Left lung (tissue), 10 donors: ENCODE results near the gene IGSF9B. TPM values are rescaled to one million over a fixed set of nuclear protein-coding genes. Genes with fewer than 3 reads are reported as not detected.

Experiments
- ATAC-seq: fragments of 200-7000 bp; cut with Tn5 transposase; one replicate; pipeline ENCODE4 v1.9.1; 2020; ENCODE audit warnings: moderate library complexity
- DNase-seq, 4 donors: peaks; one replicate each; pipeline ENCODE4 v3.0.0-alpha.2; 2013 to 2020
- H3K27ac ChIP-seq, 2 donors: fragments of 200-600 bp; sonication (generic) in 1 of 2; one replicate each; pipeline versions ENCODE4 v1.5.0 to v1.8.0; 2020 to 2021
- H3K27me3 ChIP-seq, 2 donors: fragments of 200-600 bp; sonication (generic) in 1 of 2; one replicate each; pipeline versions ENCODE4 v1.5.0 to v1.8.0; 2020 to 2021
- H3K36me3 ChIP-seq, 2 donors: fragments of 200-600 bp; sonication (generic) in 1 of 2; one replicate each; pipeline versions ENCODE4 v1.5.0 to v1.8.0; 2020 to 2021
- H3K4me1 ChIP-seq, 2 donors: fragments of 200-600 bp; one replicate each; pipeline ENCODE4 v1.8.0; 2021
- H3K4me3 ChIP-seq, 2 donors: fragments of 200-600 bp; sonication (generic) in 1 of 2; one replicate each; pipeline versions ENCODE4 v1.5.0 to v1.8.0; 2020 to 2021; ENCODE audit warnings: mild to moderate bottlenecking in 1 of 2
- H3K9me3 ChIP-seq, 2 donors: fragments of 200-600 bp; sonication (generic) in 1 of 2; one replicate each; pipeline versions ENCODE4 v1.5.0 to v1.8.0; 2020 to 2021
- CTCF ChIP-seq, 2 donors: fragments of 200-600 bp; sonication (generic) in 1 of 2; IDR thresholded peaks; one replicate each; pipeline versions ENCODE4 v1.5.0 to v1.8.0; 2021; ENCODE audit warnings: antibody characterized with exemption in 2 of 2
- intact Hi-C, 2 donors: fragments of 100-400 bp; cut with DNase I; formaldehyde crosslinking; loops; one replicate each; pipeline versions ENCODE4 v1.11.2 to v1.14.2; 2022
- polyA plus RNA-seq, 6 donors: library from polyadenylated mRNA; unstranded; fragments of 120-200 nt; gene quantifications; one replicate each; pipeline ENCODE4 v1.2.1, GENCODE V29; 2013; ENCODE audit not compliant: insufficient read length in 6 of 6
- total RNA-seq, 2 donors: library from RNA; stranded (reverse); fragmentation: NEBNext Ultra II Directional; extraction: Animal tissue kit (Norgen Biotek cat#: 25700); gene quantifications; one replicate each; pipeline ENCODE4 v1.2.1, GENCODE V29; 2021
- donor health status: DM: no; HTN: yes; CAD: no.
- donor health status: DM: no; HTN: no; CAD: no.

IGSF9B gene
- total and polyA plus RNA-seq, 8 donors: 1.8 to 9.9 (median 2.8) TPM

- no peaks in the 10 kb centered on the region for H3K9me3 ChIP-seq
- no peak for DNase-seq
- TF ChIP-seq CTCF (IDR thresholded peaks at IDR 0.05): no peak
Measured at GRCh38 chr11:133938166-133938565, 18.6 kb downstream of the IGSF9B start.

GRCh38 chr11:133937468-133937867 lies 19.3 kb downstream of the IGSF9B start:
- Histone ChIP-seq H3K36me3 (no peaks in the 10 kb centered on the region), H3K4me3 (no peak overlapping the region), H3K9me3 (no peaks in the 10 kb centered on the region), H3K27ac (no peak overlapping the region), H3K27me3 (no peaks in the 10 kb centered on the region), H3K4me1 (no peaks in the 10 kb centered on the region)
- DNase-seq (peak in 1 of 4 donors; percentile 68), ATAC-seq (no peak)
- no peak for TF ChIP-seq CTCF (IDR thresholded peaks at IDR 0.05)
- intact Hi-C loops: no loop called here

More at GRCh38 chr11:133938166-133938565, 18.6 kb downstream of the IGSF9B start:
- H3K4me1 ChIP-seq: no peaks in the 10 kb centered on the region
- intact Hi-C loops: no loop called here
- H3K36me3 ChIP-seq: no peaks in the 10 kb centered on the region
- H3K4me3 ChIP-seq: no peak overlapping the region
- ATAC-seq: no peak
- no peak overlapping the region for H3K27ac ChIP-seq
- no peaks in the 10 kb centered on the region for H3K27me3 ChIP-seq

- no peak overlapping the region for H3K4me3 ChIP-seq
- no peaks in the 10 kb centered on the region for H3K36me3 ChIP-seq
- no peaks in the 10 kb centered on the region for H3K27me3 ChIP-seq
- ATAC-seq: no peak
- DNase-seq: peak in 1 of 4 donors; percentile 50
- H3K27ac ChIP-seq: no peak overlapping the region
- no peak for TF ChIP-seq CTCF (IDR thresholded peaks at IDR 0.05)
- H3K9me3 ChIP-seq: no peaks in the 10 kb centered on the region
- H3K4me1 ChIP-seq: no peaks in the 10 kb centered on the region
- intact Hi-C loops: no loop called here
Measured at GRCh38 chr11:133937015-133937414, 19.8 kb downstream of the IGSF9B start.

GRCh38 chr11:133936592-133936991 lies 20.2 kb downstream of the IGSF9B start:
- H3K4me1 ChIP-seq: no peaks in the 10 kb centered on the region
- H3K36me3 ChIP-seq: no peaks in the 10 kb centered on the region
- no peaks in the 10 kb centered on the region for H3K9me3 ChIP-seq
- H3K27me3 ChIP-seq: no peaks in the 10 kb centered on the region
- TF ChIP-seq CTCF (IDR thresholded peaks at IDR 0.05): no peak
- ATAC-seq (no peak), DNase-seq (peak in 1 of 4 donors; percentile 44)
- intact Hi-C loops: no loop called here
- H3K4me3 ChIP-seq: no peak overlapping the region
- H3K27ac ChIP-seq: no peak overlapping the region

GRCh38 chr11:133936136-133936535 lies 20.6 kb downstream of the IGSF9B start:
- Histone ChIP-seq H3K9me3 (no peaks in the 10 kb centered on the region), H3K27ac (no peak overlapping the region), H3K4me3 (no peak overlapping the region), H3K36me3 (no peaks in the 10 kb centered on the region), H3K27me3 (no peaks in the 10 kb centered on the region), H3K4me1 (no peaks in the 10 kb centered on the region)
- TF ChIP-seq CTCF (IDR thresholded peaks at IDR 0.05): no peak
- DNase-seq (peak in 1 of 4 donors; percentile 65), ATAC-seq (no peak)
- intact Hi-C loops: no loop called here
